GM12878 (cell line): ENCODE data around the gene MYO15B.

Source experiments
- CBX3 ChIP-seq: fragments of 200-600 bp; sonication (generic); IDR thresholded peaks from 2 replicates; pipeline ENCODE4 v1.6.1; 2016; ENCODE audit warnings: low read depth, borderline replicate concordance
- CREB1 ChIP-seq: IDR thresholded peaks from 2 replicates; pipeline ENCODE4 v1.6.1; 2012; ENCODE audit warnings: low read depth, mild to moderate bottlenecking, inconsistent platforms
- EP300 ChIP-seq, 2 experiments: fragments of 150-350 bp in 1 of 2; IDR thresholded peaks; 2 replicates each; pipeline ENCODE4 v1.6.1; 2011 to 2012; ENCODE audit warnings: low read depth in 2 of 2, low read length in 2 of 2, borderline replicate concordance in 1 of 2, improper control_type of control experiment in 1 of 2, inconsistent platforms in 1 of 2; ENCODE audit not compliant: control insufficient read depth in 1 of 2
- TF ChIP-seq, protein P1 (sequence below): IDR thresholded peaks from 2 replicates; pipeline ENCODE4 v1.6.1; 2011; ENCODE audit warnings: borderline replicate concordance, low read depth, mild to moderate bottlenecking, moderate library complexity, mixed read lengths, low read length; ENCODE audit not compliant: insufficient read depth; ENCODE audit errors: extremely low read length

DNA sequence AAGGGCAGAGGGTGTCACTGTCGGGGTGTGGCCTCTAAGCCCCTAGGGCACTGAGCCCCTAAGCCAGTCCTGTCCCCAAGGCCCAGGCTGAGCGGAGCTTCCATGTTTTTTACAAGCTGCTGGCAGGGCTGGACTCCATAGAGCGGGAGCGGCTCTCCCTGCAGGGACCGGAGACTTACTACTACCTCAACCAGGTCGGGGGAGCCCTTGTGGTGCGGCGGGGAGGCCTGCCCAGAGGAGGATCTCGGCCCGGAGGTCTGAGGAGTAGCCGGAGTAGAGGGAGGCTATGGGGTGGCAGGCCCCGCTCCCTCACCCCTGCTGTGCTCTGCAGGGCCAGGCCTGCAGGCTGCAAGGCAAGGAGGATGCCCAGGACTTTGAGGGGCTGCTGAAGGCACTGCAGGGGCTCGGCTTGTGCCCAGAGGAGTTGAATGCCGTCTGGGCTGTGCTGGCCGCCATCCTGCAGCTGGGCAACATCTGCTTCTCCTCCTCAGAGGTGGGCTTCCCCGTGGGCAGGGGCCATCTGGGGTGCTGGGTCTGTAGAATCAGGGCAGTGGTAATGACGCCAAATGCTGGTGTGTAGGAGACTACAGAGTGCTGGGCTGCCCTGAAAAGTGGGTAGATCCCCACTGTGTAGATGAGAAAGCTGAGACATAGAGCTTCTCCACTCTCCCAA lies 4.9 kb downstream of the MYO15B start:
- TF ChIP-seq CBX3 (no peak), CREB1 (no peak), EP300 (IDR thresholded peaks at IDR 0.05; ENCODE audit: borderline replicate concordance in 1 of 2, control insufficient read depth in 1 of 2, low read depth in 2 of 2, low read length in 2 of 2) (no peak)
- TF ChIP-seq, protein P1, sequence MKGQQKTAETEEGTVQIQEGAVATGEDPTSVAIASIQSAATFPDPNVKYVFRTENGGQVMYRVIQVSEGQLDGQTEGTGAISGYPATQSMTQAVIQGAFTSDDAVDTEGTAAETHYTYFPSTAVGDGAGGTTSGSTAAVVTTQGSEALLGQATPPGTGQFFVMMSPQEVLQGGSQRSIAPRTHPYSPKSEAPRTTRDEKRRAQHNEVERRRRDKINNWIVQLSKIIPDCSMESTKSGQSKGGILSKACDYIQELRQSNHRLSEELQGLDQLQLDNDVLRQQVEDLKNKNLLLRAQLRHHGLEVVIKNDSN = no peak
